HCT116 (cell line): Measurements from ENCODE around the gene ADD3.
A peak's percentile ranks its signal among the peaks of the same experiment; 100 is the strongest.

Source experiments
- EZH2 ChIP-seq: fragments of 200-600 bp; sonication (generic); IDR thresholded peaks from 2 replicates; pipeline ENCODE4 v1.6.1; 2017; ENCODE audit warnings: antibody characterized with exemption, mixed run types
- JUND ChIP-seq: IDR thresholded peaks from 2 replicates; pipeline ENCODE4 v1.6.1; 2012
- POLR2A ChIP-seq: IDR thresholded peaks from 2 replicates; pipeline ENCODE4 v1.7.0; 2011; ENCODE audit warnings: borderline replicate concordance; ENCODE audit not compliant: insufficient read depth, insufficient read length; ENCODE audit errors: extremely low read depth
- POLR2AphosphoS5 ChIP-seq: IDR thresholded peaks from 2 replicates; pipeline ENCODE4 v1.6.1; 2011; ENCODE audit warnings: mild to moderate bottlenecking, low read depth, low read length, moderate library complexity
- RAD21 ChIP-seq: IDR thresholded peaks from 2 replicates; pipeline ENCODE4 v1.6.1; 2012; ENCODE audit warnings: low read depth, mild to moderate bottlenecking
- SIN3A ChIP-seq: IDR thresholded peaks from 2 replicates; pipeline ENCODE4 v1.6.1; 2012; ENCODE audit warnings: low read depth
- SP1 ChIP-seq: IDR thresholded peaks from 2 replicates; pipeline ENCODE4 v1.6.1; 2012; ENCODE audit warnings: low read depth
- TF ChIP-seq, protein P1 (sequence below), 3 experiments: fragments of 200-600 bp in 1 of 3; sonication (generic) in 1 of 3; IDR thresholded peaks in 2 of 3; conservative IDR thresholded peaks in 1 of 3; 2 replicates each; pipeline ENCODE4 v1.5.1; 2012 to 2017; ENCODE audit warnings: low read depth in 2 of 3, low read length in 2 of 3, antibody characterized with exemption in 1 of 3, borderline replicate concordance in 1 of 3, control low read depth in 1 of 3, mild to moderate bottlenecking in 1 of 3, mixed read lengths in 1 of 3, mixed run types in 1 of 3, moderate library complexity in 1 of 3; ENCODE audit not compliant: insufficient read depth in 1 of 3
- TF ChIP-seq, protein P2 (sequence below): IDR thresholded peaks from 2 replicates; pipeline ENCODE4 v1.6.1; 2012; ENCODE audit warnings: low read depth
- TF ChIP-seq, protein P3 (sequence below): IDR thresholded peaks from 2 replicates; pipeline ENCODE4 v1.6.1; 2012
- TF ChIP-seq, protein P4 (sequence below): IDR thresholded peaks from 2 replicates; pipeline ENCODE4 v1.6.1; 2011; ENCODE audit warnings: mild to moderate bottlenecking, low read length, moderate library complexity; ENCODE audit not compliant: insufficient replicate concordance; ENCODE audit errors: extremely low read depth

DNA sequence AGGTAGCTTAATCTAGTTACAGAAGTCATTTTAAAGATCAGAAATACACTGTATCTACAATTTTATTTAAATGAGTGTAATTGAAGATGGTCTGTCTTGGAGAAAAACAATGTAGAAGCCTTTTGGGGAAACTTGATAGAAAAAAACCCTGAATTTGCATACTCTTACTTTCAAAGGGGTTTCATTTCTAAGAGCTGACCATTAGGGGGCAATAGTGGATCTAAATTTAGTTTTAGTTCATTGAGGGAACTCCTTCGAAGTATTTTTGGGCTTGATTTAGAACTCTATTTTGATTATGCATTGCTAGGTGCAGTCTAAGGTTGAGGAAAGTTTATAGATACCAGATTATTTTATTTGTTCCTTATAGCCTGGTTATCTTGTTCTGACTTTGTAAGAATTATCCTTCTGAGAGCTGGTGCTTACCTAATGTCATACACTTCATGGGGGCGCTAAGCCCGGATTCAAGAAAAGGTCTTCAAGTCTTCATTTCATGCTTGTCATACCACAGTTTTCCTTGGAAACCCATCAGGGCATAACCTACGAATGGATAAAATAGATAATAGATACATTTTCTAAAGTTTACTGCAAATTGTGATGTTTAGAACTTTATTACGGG, 130.5 kb downstream of the ADD3 start:
- TF ChIP-seq, protein P1, sequence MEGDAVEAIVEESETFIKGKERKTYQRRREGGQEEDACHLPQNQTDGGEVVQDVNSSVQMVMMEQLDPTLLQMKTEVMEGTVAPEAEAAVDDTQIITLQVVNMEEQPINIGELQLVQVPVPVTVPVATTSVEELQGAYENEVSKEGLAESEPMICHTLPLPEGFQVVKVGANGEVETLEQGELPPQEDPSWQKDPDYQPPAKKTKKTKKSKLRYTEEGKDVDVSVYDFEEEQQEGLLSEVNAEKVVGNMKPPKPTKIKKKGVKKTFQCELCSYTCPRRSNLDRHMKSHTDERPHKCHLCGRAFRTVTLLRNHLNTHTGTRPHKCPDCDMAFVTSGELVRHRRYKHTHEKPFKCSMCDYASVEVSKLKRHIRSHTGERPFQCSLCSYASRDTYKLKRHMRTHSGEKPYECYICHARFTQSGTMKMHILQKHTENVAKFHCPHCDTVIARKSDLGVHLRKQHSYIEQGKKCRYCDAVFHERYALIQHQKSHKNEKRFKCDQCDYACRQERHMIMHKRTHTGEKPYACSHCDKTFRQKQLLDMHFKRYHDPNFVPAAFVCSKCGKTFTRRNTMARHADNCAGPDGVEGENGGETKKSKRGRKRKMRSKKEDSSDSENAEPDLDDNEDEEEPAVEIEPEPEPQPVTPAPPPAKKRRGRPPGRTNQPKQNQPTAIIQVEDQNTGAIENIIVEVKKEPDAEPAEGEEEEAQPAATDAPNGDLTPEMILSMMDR (IDR thresholded peaks at IDR 0.05 in 2 of 3, conservative IDR thresholded peaks at IDR 0.05 in 1 of 3; ENCODE audit: borderline replicate concordance in 1 of 3, insufficient read depth in 1 of 3, low read depth in 2 of 3, low read length in 2 of 3): peak; percentile 58 to 95 (median 86)
- no peak for TF ChIP-seq EZH2
- TF ChIP-seq SIN3A: no peak; the same call in 1 of the 2 replicates
- TF ChIP-seq POLR2A: no peak
- TF ChIP-seq POLR2AphosphoS5: no peak
- TF ChIP-seq, protein P2, sequence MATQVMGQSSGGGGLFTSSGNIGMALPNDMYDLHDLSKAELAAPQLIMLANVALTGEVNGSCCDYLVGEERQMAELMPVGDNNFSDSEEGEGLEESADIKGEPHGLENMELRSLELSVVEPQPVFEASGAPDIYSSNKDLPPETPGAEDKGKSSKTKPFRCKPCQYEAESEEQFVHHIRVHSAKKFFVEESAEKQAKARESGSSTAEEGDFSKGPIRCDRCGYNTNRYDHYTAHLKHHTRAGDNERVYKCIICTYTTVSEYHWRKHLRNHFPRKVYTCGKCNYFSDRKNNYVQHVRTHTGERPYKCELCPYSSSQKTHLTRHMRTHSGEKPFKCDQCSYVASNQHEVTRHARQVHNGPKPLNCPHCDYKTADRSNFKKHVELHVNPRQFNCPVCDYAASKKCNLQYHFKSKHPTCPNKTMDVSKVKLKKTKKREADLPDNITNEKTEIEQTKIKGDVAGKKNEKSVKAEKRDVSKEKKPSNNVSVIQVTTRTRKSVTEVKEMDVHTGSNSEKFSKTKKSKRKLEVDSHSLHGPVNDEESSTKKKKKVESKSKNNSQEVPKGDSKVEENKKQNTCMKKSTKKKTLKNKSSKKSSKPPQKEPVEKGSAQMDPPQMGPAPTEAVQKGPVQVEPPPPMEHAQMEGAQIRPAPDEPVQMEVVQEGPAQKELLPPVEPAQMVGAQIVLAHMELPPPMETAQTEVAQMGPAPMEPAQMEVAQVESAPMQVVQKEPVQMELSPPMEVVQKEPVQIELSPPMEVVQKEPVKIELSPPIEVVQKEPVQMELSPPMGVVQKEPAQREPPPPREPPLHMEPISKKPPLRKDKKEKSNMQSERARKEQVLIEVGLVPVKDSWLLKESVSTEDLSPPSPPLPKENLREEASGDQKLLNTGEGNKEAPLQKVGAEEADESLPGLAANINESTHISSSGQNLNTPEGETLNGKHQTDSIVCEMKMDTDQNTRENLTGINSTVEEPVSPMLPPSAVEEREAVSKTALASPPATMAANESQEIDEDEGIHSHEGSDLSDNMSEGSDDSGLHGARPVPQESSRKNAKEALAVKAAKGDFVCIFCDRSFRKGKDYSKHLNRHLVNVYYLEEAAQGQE: no peak
- peak; percentile 90 for TF ChIP-seq RAD21
- TF ChIP-seq, protein P3, sequence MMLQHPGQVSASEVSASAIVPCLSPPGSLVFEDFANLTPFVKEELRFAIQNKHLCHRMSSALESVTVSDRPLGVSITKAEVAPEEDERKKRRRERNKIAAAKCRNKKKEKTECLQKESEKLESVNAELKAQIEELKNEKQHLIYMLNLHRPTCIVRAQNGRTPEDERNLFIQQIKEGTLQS: no peak
- no peak for TF ChIP-seq SP1
- TF ChIP-seq, protein P4, sequence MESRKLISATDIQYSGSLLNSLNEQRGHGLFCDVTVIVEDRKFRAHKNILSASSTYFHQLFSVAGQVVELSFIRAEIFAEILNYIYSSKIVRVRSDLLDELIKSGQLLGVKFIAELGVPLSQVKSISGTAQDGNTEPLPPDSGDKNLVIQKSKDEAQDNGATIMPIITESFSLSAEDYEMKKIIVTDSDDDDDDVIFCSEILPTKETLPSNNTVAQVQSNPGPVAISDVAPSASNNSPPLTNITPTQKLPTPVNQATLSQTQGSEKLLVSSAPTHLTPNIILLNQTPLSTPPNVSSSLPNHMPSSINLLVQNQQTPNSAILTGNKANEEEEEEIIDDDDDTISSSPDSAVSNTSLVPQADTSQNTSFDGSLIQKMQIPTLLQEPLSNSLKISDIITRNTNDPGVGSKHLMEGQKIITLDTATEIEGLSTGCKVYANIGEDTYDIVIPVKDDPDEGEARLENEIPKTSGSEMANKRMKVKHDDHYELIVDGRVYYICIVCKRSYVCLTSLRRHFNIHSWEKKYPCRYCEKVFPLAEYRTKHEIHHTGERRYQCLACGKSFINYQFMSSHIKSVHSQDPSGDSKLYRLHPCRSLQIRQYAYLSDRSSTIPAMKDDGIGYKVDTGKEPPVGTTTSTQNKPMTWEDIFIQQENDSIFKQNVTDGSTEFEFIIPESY: no peak
- TF ChIP-seq JUND: no peak
